ENCODE measurements around the gene HDAC10.

Gene HDAC10

GRCh38 chr22:50269970-50270665 is 19.1 kb upstream of the HDAC10 start, which contains the start of gene MAPK11:
Gene MAPK11, minus strand, starts transcription at chr22:50270380. Its CDS starts 88 bp downstream, at chr22:50270292.
- DNase-seq: peak; percentile 75 to 78

GRCh38 chr22:50269573-50269969 is 18.5 kb upstream of the HDAC10 start:
- no peak for DNase-seq

GRCh38 chr22:50268655-50269113 is 17.6 kb upstream of the HDAC10 start:
- no peak for DNase-seq

GRCh38 chr22:50267591-50268390 is 16.7 kb upstream of the HDAC10 start:
- peak; percentile 61 to 65 for DNase-seq

GRCh38 chr22:50266994-50267393 is 15.9 kb upstream of the HDAC10 start:
- no peak for DNase-seq

- no peak for DNase-seq
These were observed 14.0 kb upstream of the HDAC10 start for GRCh38 chr22:50264946-50265669.

- no peak for DNase-seq
These were observed 13.2 kb upstream of the HDAC10 start for GRCh38 chr22:50264104-50264745.

- no peak for DNase-seq
These were observed 12.0 kb upstream of the HDAC10 start for GRCh38 chr22:50262973-50263617.

GRCh38 chr22:50262460-50262911 is 11.4 kb upstream of the HDAC10 start:
- DNase-seq: no peak

- DNase-seq: no peak
These were observed 10.8 kb upstream of the HDAC10 start, which contains the start of gene MAPK12 for GRCh38 chr22:50261615-50262459. Gene MAPK12, minus strand, starts transcription at chr22:50261683. Its CDS starts 174 bp downstream, at chr22:50261509.

- DNase-seq: peak; percentile 55 to 56
These were observed 9.9 kb upstream of the HDAC10 start for GRCh38 chr22:50260801-50261614.

GRCh38 chr22:50260434-50260800 is 9.4 kb upstream of the HDAC10 start:
- no peak for DNase-seq

- no peak for DNase-seq
These were observed 8.2 kb upstream of the HDAC10 start for GRCh38 chr22:50259302-50259701.

- no peak for DNase-seq
These were observed 7.6 kb upstream of the HDAC10 start for GRCh38 chr22:50258361-50259292.

- DNase-seq: no peak
These were observed 6.6 kb upstream of the HDAC10 start for GRCh38 chr22:50257451-50258360.

GRCh38 chr22:50257041-50257440 is 6.0 kb upstream of the HDAC10 start:
- DNase-seq: no peak

- no peak for DNase-seq
These were observed 5.3 kb upstream of the HDAC10 start for GRCh38 chr22:50256258-50256862.

GRCh38 chr22:50255607-50256006 is 4.5 kb upstream of the HDAC10 start:
- DNase-seq: no peak
